Stimulated activated CD8-positive, alpha-beta memory T cell treated with anti-CD3 and anti-CD28 coated beads, Interleukin-4, amount 100 ng/mL, for 24 hours (primary cell): ENCODE data around the gene FBXW8.

Source experiments
- DNase-seq: peaks from one replicate; pipeline ENCODE4 v3.0.0-alpha.2; 2020; ENCODE audit warnings: low read depth

The FBXW8 gene

DNA sequence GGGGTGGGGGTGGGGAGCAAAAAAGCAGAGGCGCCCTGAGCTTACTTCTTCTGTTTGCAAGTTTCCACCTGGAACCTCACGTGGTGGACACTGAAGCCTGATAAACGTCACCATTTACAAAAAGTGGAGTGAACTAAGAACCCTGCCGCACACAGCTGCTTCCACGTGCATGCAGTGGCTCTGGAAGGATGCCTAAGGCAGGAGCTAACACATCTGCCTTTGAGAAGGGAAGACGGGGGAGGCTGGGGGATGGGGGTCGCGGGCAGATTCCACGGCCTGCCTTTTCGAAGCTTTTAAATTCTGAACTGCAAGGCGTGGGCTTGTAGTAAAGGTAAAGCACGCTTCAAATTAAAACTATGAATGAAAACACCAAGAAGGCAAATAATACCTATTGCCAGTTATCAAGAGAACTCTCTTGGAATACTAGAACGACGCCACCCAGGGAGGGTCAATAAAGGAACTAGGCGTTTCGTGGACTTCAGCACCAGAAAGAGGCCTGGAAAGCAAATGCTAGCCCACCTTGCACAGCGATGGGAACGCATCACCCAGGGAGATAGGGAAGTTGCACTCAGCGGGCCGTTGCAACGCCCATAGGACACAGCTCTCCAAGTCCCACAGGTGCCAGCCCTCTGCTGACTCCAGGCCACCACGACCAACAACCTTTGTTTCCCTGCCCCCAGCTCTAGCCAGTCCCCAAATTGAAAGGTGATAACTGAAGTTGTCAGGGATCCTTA is 126.7 kb downstream of the FBXW8 start:
- no peak for DNase-seq

DNA sequence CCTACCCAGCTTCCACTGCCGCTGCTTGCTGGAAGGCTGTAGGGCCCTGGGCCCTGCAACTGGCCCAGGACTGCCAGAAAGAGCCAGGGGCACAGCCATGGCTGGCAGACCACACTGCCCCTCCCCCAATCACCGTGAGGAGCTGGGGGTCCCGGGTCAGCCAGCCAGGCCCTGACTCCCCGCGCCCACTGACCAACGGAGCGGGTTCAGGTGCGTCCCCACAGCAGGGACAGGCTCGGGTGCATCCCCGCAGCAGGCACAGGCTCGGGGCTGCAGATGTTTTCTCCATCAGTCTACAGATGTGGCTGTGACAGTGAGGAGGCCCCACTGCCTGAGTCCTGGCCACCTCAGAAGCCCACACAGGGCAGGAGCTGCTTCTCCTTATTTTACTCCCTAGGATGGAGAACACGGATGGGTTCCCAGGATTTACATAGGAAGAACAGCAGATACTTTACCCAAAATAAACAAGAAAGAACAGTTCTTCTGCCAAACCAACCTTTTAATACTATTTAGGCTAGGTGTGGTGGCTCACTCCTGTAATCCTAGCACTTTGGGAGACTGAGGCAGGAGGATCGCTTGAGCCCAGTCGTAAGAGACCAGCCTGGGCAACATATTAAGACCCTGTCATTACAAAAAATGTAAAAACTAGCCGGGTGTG is 127.4 kb downstream of the FBXW8 start:
- no peak for DNase-seq

DNA sequence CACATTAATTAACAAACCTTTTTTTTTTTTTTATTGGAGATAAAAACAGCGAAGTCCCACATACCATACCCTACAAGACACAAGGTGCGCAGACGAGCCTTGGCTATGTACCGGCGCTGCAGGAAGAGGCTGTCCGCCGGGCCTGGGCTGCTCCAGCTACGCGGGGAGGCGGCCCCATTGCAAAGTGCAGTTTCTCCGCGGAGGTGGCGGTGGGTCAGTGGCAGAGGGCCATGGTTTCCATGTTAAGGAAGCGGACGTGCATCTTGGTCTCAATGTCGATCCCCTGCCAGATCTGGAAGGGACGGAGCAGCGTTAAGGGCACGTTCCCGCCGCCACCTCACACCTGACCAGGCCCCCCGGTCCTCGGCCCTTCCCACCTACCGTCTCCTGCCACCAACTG is 128.2 kb downstream of the FBXW8 start:
- DNase-seq, result no peak

DNA sequence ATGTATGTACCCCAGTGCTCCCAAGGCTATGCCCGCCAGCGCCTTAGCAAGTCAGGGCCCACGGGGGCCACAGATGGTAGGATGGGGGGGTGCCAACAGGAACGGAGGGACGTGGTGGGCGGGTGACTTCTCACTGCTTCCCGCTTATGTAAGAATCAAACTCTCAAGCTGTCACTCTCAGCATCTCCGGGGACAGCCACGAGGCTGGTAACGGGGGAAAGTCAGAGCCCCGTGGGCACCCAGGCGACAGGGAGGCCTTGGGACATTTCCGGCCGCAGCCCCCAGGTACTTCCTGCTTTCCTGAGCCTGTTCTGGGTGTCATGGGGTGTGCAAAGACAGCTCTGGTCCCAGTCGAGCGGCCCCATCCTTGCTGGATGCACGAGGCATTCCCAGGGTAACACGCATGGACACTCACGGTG is 129.2 kb downstream of the FBXW8 start:
- DNase-seq, result no peak

DNA sequence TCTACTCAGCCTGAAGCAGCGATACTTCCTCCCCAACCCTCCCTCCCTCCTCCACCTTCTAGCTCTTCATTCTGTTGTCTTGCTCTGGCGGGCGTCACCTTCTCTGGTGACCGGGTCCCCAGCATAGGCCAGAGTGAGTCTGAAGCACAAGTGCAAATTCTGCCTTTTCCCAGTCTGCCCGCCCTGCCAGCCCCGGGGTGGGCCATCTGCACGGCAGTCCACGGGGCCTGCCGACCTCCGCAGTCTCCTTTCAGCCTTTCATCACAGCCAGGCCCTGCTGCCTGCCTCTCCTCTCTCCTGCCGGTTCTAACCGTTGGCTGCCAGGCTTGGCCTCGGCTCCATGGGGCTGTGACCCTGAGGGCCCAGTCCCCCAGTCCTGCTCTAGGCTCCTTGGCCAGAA is 129.7 kb downstream of the FBXW8 start:
- no peak for DNase-seq

DNA sequence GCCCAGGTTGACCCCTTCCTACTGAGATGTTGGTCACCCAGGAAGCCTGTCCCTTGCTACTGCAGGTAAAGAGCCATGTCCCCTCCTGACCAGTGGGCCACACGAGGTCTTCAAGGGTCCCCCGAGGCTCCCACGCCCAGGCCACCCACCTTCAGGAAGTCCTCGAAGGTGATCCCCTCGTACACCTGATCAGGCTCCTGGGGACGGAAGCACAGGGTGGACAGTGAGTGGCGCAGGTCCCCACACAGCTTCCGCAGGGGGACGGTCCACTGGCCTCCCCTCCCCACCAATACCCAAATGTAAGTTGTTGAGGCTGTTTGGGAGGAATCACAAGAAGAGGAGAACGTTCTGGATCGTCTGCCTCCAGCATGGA is 131.0 kb downstream of the FBXW8 start:
- no peak for DNase-seq

DNA sequence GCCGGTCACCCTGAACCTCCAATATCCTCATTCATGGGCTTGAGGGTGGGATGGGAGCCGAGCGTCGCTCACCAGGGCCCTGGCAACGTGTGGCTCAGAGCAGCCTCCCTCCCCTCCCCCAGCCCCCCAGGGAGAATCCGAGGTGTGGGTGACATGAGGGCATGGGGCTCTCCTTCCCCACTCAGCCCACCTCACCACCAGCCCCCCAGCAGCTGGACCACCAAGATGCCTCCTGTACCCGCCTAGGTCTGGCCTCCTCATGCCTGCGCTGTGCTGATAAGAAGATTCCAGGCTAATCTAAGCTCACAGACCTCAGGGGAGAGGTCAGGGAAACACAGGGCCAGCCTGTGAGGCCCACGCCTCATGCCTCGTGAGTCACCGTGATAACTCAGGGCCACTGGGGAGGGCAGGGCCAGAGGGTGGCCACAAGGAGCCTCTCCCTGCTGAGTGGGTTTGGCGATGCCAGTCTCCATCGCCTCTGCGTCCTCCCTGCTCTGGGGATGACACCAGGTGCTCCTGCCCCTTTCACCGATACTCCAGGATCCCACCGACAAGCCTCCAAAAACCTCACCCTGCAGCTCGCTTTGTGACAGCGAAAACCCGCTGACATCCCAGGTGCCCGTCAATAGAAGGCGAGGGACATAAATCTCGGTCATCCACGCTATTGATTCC is 131.6 kb downstream of the FBXW8 start:
- DNase-seq, result no peak

DNA sequence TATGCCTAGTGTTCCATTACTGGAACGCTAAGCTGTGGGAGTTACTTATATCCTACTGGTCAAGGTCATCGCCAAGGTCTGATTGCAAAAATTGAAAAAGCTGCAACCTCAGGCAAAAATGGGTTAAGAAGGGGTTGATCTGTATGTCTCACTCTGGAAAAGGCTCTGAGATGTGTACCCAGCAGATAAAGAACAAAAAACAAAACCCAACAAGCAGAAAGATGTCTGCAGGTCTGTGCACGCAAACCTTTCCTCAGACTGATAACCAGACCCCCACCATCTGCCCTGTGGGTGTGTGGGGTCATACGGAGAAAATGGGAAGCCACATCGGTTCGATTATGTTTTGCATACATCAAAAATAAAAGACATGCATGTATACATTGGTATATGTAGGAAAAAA is 132.1 kb downstream of the FBXW8 start:
- no peak for DNase-seq

DNA sequence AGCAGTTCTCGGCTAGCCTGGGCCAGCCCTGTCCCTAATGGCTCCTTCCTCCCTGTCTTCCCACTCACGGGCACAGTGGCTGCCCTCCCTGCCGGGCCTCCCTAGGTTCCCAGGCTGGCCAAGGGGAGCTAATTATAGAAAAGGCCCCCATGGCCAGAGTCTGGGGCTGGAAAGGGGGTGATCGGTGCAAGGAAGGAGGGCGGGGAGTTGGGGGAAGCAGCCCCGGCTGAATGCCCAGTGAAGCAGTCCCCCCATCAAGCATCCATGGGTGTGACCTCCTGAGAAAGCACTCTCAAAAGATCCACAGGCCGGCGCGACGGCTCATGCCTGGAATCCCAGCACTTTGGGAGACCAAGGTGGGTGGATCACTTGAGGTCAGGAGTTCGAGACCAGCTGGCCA is 133.6 kb downstream of the FBXW8 start:
- DNase-seq, result no peak

DNA sequence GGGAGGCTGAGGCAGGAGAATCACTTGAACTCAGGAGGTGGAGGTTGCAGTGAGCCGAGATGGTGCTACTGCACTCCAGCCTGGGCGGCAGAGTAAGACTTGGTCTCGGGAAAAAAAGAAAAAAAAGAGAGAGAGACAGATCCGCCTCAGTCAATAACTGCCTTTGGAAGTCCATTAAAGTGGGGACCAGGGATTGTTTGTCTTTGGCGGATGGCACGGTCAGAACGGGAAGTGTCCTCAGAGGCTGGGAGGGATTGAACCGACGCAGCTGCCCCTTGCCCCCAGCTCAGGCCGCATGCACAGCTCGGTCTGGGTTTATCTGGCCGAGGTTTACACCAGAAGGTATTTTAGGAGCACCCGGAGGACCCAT is 134.0 kb downstream of the FBXW8 start:
- no peak for DNase-seq

DNA sequence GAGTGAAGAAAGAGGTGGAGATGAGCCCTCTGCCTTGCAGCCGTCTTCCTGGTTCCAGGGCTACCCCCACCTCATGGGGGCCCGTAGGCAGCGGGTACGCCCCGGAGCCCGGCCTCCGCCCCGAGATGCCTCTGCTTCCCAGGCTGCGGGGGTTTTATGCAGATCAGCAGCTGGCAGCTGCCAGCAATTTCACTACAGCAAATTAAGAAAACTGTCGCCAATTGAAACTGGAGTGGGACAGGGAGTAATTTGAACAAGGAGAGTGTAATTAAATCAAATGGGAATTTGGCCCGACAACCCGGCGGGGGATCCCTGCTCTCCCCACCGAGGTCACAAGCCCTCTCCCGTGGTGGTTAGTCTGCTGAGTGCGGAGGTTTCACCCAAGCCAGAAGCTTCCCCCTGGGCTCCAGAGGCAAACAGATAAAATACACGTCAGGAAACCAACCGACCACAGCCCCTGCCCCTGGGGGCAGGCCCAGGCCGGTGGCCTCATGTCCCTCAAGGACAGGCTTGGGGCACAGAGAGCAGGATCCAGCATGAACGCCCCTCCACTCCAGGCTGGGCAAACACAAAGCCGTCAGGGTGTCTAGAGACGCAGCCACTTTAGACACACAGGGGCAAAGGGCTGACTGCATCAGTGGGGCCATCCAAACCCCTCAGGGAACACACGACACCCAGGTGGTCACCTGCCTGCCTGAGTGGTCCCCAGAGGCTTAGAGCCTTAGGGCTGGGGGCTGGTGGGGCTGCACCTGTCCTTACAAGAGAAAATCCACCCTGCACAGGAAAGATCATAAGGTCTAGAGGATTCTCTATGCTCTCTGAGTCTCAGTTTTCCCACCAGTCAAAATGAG is 134.6 kb downstream of the FBXW8 start:
- no peak for DNase-seq

DNA sequence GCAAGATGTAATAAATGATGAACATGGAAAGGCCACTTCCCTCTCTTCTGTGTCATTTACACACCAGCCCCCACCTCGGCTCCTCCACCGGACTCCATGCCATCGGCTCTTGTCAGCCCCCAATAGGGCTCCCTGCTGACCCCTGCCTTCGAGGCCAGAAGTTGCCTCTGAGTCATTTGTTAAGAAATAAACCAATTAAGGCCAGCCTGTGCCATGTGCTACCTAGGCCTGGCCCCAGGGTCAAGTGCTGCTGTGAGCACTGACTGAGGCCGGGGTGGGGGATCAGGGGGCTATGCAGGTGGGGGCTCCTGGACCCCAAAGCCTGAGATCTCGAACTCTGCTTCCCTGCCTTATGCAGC is 135.2 kb downstream of the FBXW8 start:
- no peak for DNase-seq

DNA sequence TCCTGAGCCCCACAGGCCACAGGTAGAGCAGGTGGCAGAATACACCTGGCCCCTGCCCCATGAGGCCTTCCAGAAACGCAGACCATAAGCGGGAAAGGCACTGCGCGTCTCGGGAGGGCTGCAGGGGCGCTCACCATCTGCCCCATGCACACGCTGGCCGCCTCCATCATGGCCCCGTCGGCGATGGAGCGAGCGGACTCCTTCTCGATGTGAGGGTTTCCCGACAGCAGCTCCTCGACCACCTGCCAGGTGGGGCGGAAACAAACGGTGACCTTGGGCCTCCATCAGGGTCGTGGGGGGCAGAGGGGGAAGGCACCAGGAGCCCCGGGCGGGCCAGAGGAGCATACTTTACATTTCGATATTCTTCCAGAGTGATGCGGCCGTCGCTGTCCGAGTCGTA is 135.7 kb downstream of the FBXW8 start:
- no peak for DNase-seq

DNA sequence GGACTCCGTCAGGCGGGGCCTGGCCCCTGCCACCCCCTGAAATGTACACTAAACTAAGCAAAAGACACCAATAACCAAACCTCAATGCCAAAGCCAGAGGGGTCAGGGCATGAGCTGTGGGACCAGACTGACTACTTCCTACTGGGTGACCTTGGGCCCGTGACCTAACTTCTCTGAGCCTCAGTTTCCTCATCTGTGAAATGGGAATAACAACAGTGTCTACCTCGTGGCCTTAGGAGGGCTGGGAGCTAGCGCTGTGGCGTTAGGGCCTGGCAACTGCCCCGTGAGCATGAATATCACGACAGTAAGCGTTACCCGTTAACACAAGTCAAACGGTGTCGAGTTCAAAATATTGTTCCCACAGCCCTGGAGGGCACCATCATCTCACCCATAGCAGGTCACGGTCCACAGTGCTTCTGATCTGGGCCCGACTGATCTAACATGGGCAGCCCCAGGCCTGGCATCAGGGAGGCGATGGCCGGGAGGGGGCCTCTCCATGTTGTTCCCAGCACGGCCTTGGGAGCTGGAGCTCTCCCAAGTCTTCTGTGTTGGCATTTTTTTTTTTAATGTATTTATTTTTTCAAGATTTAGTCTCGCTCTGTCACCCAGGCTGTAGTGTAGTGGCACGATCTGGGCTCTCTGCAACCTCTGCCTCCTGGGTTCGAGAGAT is 136.2 kb downstream of the FBXW8 start:
- DNase-seq, result no peak

DNA sequence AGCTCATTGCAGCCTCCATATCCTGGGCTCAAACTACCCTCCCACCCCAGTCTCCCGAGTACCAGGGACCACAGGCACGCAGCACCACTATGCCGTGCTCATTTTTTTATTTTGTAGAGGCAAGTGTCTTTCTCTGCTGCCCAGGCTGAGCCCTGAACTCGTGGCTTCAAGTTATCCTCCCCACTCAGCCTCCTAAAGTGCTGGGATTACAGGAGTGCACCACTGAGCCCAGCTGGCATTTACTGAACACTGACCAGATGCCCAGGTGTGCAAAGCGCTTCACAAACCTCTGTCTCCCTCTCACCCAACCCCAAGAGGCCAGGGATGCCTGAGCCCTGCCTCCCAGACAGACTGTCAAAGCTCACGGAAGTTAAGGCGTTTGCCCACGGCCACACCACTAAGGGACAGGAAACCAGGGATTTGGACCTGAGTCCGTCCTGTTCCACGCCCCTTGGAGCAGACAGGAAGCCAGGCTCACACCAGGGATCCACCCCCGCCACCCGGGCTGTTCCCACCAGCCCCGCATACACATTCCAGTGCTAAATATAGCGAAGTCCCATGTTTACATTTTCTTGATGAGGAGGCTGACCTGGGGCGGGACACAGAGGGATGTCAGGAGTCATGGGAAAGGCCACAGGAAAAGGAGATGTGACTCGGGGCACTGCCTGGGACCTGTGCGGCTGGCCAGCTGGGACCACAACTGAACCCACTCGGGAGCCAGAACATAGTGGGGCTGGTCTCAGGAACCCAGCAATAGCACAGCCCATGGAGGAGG is 137.2 kb downstream of the FBXW8 start:
- no peak for DNase-seq

DNA sequence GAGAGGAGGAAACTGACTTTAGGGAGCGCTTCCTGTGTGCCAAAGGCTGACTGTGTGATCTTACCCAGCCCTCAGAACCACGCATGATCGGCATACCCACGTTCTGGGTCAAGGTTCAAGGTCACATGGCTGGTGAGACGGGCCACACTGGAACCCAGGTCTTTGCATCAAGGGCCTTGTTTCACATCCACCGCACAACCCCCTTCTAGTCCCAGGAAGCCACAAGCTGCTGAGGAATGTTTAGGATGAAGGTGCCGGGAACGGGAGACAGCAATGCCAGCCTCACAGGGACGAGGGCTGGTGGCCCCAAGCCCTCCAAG is 137.8 kb downstream of the FBXW8 start:
- no peak for DNase-seq

DNA sequence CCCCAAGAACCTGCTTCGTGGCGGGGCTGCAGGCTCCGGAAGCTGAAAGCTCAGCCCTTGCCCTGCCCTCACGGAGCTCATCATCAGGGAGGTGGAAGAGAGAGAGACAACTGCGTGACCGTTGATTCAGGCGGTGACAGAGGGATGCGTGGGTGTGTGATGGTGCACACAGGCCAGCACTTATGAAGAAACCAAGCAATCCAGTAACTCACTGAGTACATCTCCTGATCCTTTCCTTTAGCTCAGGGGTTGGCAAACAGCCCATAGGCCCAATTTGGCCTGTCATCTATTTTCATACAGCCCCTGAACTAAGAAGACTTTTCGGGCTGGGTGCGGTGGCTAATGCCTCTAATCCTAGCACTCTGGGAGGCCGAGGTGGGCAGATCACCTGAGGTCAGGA is 138.5 kb downstream of the FBXW8 start:
- no peak for DNase-seq

DNA sequence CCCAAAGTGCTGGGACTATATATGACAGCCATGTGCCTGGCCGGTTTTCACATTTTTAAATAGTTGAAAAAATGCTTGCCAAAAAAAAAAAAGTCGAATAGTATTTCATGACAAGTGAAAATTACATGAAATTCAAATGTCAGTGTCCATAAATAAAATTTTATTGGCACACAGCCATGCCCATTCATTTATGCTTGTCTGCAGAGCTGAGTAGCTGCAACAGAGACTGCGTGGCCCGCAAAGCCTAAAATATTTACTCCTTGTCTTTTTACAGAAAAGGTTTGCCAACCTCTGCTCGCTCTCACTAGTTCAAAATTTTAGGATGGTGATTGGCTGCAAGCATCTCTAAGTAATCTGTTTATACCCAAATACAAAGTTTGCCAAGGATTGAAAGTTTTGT is 139.3 kb downstream of the FBXW8 start:
- no peak for DNase-seq

DNA sequence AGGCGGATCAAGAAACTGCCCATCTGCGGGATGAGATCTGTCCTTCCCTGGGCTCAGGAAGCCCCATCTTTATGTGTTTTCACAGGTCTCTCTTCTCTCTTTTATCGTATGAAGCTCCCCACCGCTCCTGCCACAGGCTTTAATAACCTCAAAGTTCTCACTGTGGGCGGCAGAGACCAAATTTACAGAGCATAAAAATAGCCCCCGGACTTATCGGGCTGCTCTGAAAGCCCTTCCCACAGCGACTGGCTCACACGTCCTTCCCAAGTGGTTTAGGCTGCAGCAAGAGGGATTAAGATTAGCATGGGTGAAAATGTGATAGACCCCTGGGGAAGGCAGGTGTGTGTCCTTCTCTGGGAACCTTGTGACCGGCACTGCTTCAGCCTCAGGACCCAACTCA is 140.6 kb downstream of the FBXW8 start:
- no peak for DNase-seq

DNA sequence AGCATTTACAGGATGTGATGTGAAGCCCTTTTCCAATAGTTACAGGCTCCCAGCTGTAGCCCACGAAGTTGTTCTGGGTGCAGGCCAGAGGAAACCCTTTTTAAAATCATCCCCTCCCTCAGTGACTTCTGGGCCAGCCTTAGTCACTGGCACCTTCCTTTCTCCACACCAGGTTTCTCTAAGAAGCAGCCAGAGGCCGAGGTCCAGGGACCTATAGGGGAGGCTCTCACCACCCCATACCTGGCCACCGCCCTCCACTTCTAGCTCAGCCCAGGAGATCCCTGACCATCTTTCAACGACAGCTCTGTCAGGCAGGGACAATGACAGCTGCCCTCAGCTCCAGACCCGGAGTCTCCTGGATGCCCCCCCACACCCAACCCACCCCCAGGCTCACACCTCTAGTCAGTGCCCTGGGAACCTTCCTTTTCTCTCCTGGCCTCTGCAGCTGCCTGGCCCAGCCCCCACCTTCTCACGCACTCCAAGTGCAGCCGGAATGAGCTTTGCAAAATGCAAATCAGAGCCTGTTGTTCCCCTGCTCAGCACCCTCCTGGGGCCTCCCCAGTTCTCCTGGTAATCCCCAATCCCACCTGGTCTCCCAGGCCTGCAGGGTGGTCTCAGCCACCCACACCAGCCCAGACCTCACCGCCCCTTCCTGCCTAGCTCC is 141.8 kb downstream of the FBXW8 start:
- no peak for DNase-seq

DNA sequence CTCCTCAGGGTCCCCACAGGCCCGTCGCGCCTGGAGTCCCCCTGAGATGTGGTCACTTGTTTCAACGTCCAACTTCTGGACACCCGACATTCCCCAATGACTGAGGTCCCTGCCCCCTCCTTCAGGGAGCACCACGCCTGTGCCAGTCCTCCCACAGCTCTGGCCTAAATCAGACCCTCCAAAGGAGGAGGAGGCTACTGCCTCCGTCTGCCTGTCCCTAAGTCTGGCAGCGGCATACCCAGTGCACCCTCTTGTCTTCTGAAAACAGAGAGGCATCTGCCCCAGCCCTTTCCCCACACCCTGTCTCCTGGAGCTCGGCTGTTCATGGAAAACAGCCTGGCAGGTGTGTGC is 142.3 kb downstream of the FBXW8 start:
- DNase-seq, result no peak
